ENCODE measurements around the gene DIO3. TPM values are rescaled to one million over a fixed set of nuclear protein-coding genes. Genes with fewer than 3 reads are reported as not detected.

Gene DIO3
- total and polyA plus RNA-seq, 2 experiments from 2014 or later: 0.18 TPM; not detected in 1

GRCh38 chr14:101602466-101602840, 41.2 kb downstream of the DIO3 start:
- H3K9me3 ChIP-seq (ENCODE audit: low read depth): no peaks in the 10 kb centered on the region
- H3K36me3 ChIP-seq: no peaks in the 10 kb centered on the region
- no peak for DNase-seq (ENCODE audit: low read depth in 1 of 2, low spot score in 1 of 2)
- no peak overlapping the region for H3K4me3 ChIP-seq
- H3K27me3 ChIP-seq: peaks cover 20% of the 10 kb centered on the region
- H3K4me1 ChIP-seq (ENCODE audit: low read depth): no peaks in the 10 kb centered on the region
- H3K27ac ChIP-seq: no peak overlapping the region
- TF ChIP-seq CTCF (IDR thresholded peaks at IDR 0.05; ENCODE audit: low read depth, low read length): no peak

- Histone ChIP-seq H3K36me3 (no peaks in the 10 kb centered on the region), H3K4me3 (no peak overlapping the region), H3K9me3 (ENCODE audit: low read depth) (no peaks in the 10 kb centered on the region), H3K27me3 (peaks cover 26% of the 10 kb centered on the region), H3K4me1 (ENCODE audit: low read depth) (no peaks in the 10 kb centered on the region), H3K27ac (no peak overlapping the region)
- TF ChIP-seq CTCF (IDR thresholded peaks at IDR 0.05; ENCODE audit: low read depth, low read length): no peak
- no peak for DNase-seq (ENCODE audit: low read depth in 1 of 2, low spot score in 1 of 2)
These were observed 41.8 kb downstream of the DIO3 start for GRCh38 chr14:101603096-101603495.

GRCh38 chr14:101604228-101604934, 43.1 kb downstream of the DIO3 start:
- Histone ChIP-seq H3K27ac (no peak overlapping the region), H3K9me3 (ENCODE audit: low read depth) (no peaks in the 10 kb centered on the region), H3K4me1 (ENCODE audit: low read depth) (no peaks in the 10 kb centered on the region), H3K4me3 (no peak overlapping the region), H3K36me3 (no peaks in the 10 kb centered on the region), H3K27me3 (peaks cover 39% of the 10 kb centered on the region)
- TF ChIP-seq CTCF (IDR thresholded peaks at IDR 0.05; ENCODE audit: low read depth, low read length): no peak
- DNase-seq (ENCODE audit: low read depth in 1 of 2, low spot score in 1 of 2): no peak

- Histone ChIP-seq H3K9me3 (ENCODE audit: low read depth) (no peaks in the 10 kb centered on the region), H3K27me3 (peaks cover 45% of the 10 kb centered on the region), H3K4me1 (ENCODE audit: low read depth) (no peaks in the 10 kb centered on the region), H3K36me3 (no peaks in the 10 kb centered on the region), H3K4me3 (no peak overlapping the region), H3K27ac (no peak overlapping the region)
- DNase-seq (ENCODE audit: low read depth in 1 of 2, low spot score in 1 of 2): no peak
- TF ChIP-seq CTCF (IDR thresholded peaks at IDR 0.05; ENCODE audit: low read depth, low read length): no peak
These were observed 43.9 kb downstream of the DIO3 start for GRCh38 chr14:101604935-101605780.

- no peak overlapping the region for H3K4me3 ChIP-seq
- no peak overlapping the region for H3K27ac ChIP-seq
- H3K9me3 ChIP-seq (ENCODE audit: low read depth): no peaks in the 10 kb centered on the region
- no peak for DNase-seq (ENCODE audit: low read depth in 1 of 2, low spot score in 1 of 2)
- no peaks in the 10 kb centered on the region for H3K36me3 ChIP-seq
- no peak for TF ChIP-seq CTCF (IDR thresholded peaks at IDR 0.05; ENCODE audit: low read depth, low read length)
- peaks cover 52% of the 10 kb centered on the region for H3K27me3 ChIP-seq
- H3K4me1 ChIP-seq (ENCODE audit: low read depth): no peaks in the 10 kb centered on the region
These were observed 44.5 kb downstream of the DIO3 start for GRCh38 chr14:101605836-101606235.

Other genes with a start within 250 kb of the DIO3 start
- 53.7 and 84.9 TPM in 2 replicates for gene PPP2R5C, start 200.2 kb downstream of the DIO3 start, total RNA-seq
- 60.4 and 78.8 TPM in 2 replicates for gene PPP2R5C, start 200.2 kb downstream of the DIO3 start, polyA plus RNA-seq

All from cardiac muscle cell (in vitro differentiated cells and primary cell).